Mucosa of stomach (tissue), 1 donor: ENCODE data around the gene MRPL55.

Source experiments
- H3K27me3 ChIP-seq: one replicate; pipeline ENCODE4 v1.7.0; 2013; ENCODE audit warnings: mild to moderate bottlenecking, low read length; ENCODE audit not compliant: control insufficient read depth, insufficient read depth
- H3K36me3 ChIP-seq: one replicate; pipeline ENCODE4 v1.7.0; 2013; ENCODE audit warnings: low read length; ENCODE audit not compliant: control insufficient read depth, insufficient read depth
- H3K4me1 ChIP-seq: one replicate; pipeline ENCODE4 v1.7.0; 2013; ENCODE audit warnings: mild to moderate bottlenecking, low read length; ENCODE audit not compliant: control insufficient read depth, insufficient read depth
- H3K4me3 ChIP-seq: one replicate; pipeline ENCODE4 v1.7.0; 2013; ENCODE audit warnings: low read length
- H3K9ac ChIP-seq: one replicate; pipeline ENCODE4 v1.7.0; 2013; ENCODE audit warnings: mild to moderate bottlenecking, low read length, moderate library complexity
- H3K9me3 ChIP-seq: one replicate; pipeline ENCODE4 v1.7.0; 2013; ENCODE audit warnings: mild to moderate bottlenecking, low read length, moderate library complexity; ENCODE audit not compliant: control insufficient read depth
- donor health status: Pancreatic carcinoma.

The MRPL55 gene

DNA sequence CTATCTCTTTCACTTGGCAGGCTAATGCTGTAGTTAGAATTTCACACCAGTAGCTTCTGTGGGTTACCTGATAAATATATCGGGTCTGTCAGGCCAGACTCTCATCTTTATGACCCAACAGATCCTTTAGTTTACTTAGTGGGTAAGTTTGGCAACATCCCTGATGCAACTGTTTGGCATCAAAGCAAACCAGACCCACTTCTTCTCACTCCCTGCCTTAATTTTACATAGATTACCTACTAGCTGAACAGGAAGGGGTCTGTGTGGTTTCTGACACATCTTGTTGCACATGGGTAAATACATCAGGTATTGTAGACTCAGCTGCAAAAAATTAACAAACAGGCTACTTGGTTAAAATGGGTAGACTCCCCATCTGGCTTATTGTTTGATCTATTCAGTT lies 27.8 kb upstream of the MRPL55 start:
- Histone ChIP-seq H3K27me3 (no peaks in the 10 kb centered on the region), H3K4me1 (peaks cover 15% of the 10 kb centered on the region), H3K9ac (no peak overlapping the region), H3K9me3 (no peaks in the 10 kb centered on the region), H3K4me3 (no peak overlapping the region), H3K36me3 (no peaks in the 10 kb centered on the region)

DNA sequence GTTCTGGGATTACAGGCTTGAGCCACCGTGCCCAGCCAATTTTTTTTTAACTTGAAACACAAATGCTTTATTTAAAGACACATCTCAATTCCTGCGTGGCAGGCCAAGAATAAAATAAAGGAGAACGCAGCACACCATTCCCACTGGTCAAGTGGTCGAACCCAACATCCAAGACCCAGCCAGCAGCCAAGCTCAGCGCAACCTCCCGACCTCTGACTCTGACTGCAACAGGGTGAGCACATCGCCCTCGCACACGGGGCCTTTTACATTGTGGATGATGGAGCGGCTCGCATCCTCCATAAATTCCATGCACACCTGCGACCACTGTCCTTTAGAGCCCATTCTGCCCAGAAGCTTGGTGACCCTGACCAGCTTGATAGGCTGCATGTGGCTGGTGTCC lies 25.5 kb upstream of the MRPL55 start:
- Histone ChIP-seq H3K9ac (no peak overlapping the region), H3K36me3 (no peaks in the 10 kb centered on the region), H3K9me3 (no peaks in the 10 kb centered on the region), H3K27me3 (no peaks in the 10 kb centered on the region), H3K4me3 (no peak overlapping the region), H3K4me1 (peaks cover 10% of the 10 kb centered on the region)

DNA sequence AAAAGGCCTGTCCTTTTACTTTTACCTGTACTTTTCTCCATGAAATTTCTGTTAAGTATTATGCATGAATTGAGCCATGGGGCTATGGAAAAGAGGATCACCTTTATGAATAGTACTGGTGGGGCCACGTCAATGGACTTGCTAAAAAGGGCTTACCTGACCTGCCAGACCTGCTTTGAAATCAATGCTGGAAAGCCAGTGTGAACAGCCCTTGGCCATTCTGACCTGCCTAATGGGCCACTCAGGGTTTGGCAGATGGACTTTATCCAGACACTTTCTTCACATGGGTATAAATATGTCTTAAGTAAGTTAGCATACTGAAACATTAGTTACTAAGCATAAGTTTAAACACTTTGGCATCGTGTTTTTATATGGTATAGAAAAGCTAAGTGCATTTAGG lies 22.7 kb upstream of the MRPL55 start:
- Histone ChIP-seq H3K9me3 (no peaks in the 10 kb centered on the region), H3K4me1 (peaks cover 7% of the 10 kb centered on the region), H3K27me3 (no peaks in the 10 kb centered on the region), H3K9ac (no peak overlapping the region), H3K4me3 (no peak overlapping the region), H3K36me3 (no peaks in the 10 kb centered on the region)

- H3K9ac ChIP-seq = no peak overlapping the region
These were observed 16.1 kb upstream of the MRPL55 start for GRCh38 chr1:228125185-228125584.

GRCh38 chr1:228123505-228123904 lies 14.4 kb upstream of the MRPL55 start:
- Histone ChIP-seq H3K36me3 (no peaks in the 10 kb centered on the region), H3K4me3 (no peak overlapping the region), H3K4me1 (no peaks in the 10 kb centered on the region), H3K9me3 (no peaks in the 10 kb centered on the region), H3K27me3 (no peaks in the 10 kb centered on the region), H3K9ac (no peak overlapping the region)

More at GRCh38 chr1:228125185-228125584, 16.1 kb upstream of the MRPL55 start:
- H3K36me3 ChIP-seq = no peaks in the 10 kb centered on the region
- H3K27me3 ChIP-seq = no peaks in the 10 kb centered on the region
- no peaks in the 10 kb centered on the region for H3K9me3 ChIP-seq
- H3K4me3 ChIP-seq = no peak overlapping the region
- no peaks in the 10 kb centered on the region for H3K4me1 ChIP-seq

DNA sequence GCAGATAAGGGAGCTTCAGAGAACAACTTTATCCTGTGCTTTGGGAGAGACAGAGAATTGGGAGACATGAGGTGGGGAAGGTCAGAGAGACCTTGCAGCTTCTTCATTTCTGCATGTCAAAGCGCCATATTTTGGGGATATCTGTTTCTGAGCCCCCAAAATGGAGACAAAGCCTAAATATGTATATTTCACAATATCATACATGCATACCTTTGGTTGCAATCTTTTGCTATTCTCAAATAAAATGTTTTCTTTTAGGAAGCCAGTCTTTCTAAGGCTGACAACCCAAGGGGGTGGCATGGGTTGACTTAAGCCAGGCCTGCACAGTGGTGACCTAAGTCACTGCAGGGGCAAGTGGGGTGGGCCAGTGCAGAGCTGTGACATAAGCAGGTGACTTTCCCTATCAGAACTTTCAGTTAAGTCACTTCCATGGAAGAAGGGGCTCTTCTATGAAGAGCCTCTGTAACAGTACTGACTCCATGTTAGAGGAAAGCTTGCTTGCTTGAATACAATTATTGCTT lies 13.9 kb upstream of the MRPL55 start:
- no peaks in the 10 kb centered on the region for H3K36me3 ChIP-seq
- H3K4me3 ChIP-seq = no peak overlapping the region
- H3K27me3 ChIP-seq = no peaks in the 10 kb centered on the region
- H3K4me1 ChIP-seq = no peaks in the 10 kb centered on the region
- H3K9me3 ChIP-seq = no peaks in the 10 kb centered on the region
- no peak overlapping the region for H3K9ac ChIP-seq

DNA sequence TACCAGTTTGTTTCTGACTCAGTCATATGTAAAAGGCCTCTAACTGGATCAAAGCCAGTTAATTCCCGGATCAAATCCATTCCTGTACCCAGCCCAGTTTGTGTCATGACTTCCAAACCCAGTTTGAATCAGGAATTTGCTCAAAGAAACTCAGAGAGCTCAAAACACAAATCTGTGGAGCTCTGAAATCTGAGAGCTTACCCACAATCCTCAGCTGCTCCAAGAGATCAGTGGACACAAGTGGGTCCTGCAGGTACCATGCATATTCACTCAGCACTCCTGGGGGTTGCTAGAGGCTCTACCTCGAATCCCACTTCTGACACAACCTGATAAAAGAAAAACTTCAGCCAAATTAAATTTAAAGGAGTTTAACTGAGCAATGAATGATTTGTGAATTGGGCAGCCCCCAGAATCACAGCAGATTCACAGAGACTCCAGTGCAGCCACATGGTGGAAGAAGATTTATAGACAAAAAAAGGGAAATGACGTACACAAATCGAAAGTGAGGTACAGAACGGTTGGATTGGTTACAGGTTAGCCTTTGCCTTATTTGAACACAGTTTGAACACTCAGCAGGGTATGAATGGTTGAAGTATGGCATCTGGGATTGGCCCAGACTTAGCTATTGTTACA lies 11.9 kb upstream of the MRPL55 start:
- no peaks in the 10 kb centered on the region for H3K36me3 ChIP-seq
- no peaks in the 10 kb centered on the region for H3K27me3 ChIP-seq
- no peak overlapping the region for H3K9ac ChIP-seq
- H3K9me3 ChIP-seq = no peaks in the 10 kb centered on the region
- H3K4me1 ChIP-seq = no peaks in the 10 kb centered on the region
- H3K4me3 ChIP-seq = no peak overlapping the region

DNA sequence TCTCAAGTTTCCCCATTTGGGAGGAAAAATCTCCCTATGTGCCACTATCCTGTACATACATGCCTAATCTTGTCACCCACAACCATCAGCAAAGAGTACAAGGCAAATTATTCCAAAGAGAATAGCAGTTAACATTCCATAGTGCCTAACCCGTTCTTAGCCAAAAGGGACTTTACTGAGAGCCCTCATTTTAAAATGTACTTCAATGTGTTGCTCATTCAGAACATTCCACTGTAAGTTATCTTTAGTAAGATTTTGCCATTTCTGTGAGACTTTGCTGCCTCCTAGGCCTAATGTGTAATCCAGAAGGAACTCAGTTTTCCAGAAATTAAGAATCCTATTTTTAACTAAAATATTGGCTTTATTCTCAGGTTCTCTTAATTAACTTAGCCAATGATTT lies 11.3 kb upstream of the MRPL55 start:
- Histone ChIP-seq H3K9me3 (no peaks in the 10 kb centered on the region), H3K27me3 (no peaks in the 10 kb centered on the region), H3K36me3 (no peaks in the 10 kb centered on the region), H3K4me3 (no peak overlapping the region), H3K9ac (no peak overlapping the region), H3K4me1 (no peaks in the 10 kb centered on the region)

- Histone ChIP-seq H3K4me3 (no peak overlapping the region), H3K27me3 (no peaks in the 10 kb centered on the region), H3K4me1 (no peaks in the 10 kb centered on the region), H3K9me3 (no peaks in the 10 kb centered on the region), H3K36me3 (no peaks in the 10 kb centered on the region), H3K9ac (no peak overlapping the region)
These were observed 8.9 kb upstream of the MRPL55 start for GRCh38 chr1:228118040-228118439.

- Histone ChIP-seq H3K9me3 (no peaks in the 10 kb centered on the region), H3K27me3 (no peaks in the 10 kb centered on the region), H3K36me3 (no peaks in the 10 kb centered on the region), H3K9ac (no peak overlapping the region), H3K4me3 (no peak overlapping the region), H3K4me1 (no peaks in the 10 kb centered on the region)
These were observed 8.2 kb upstream of the MRPL55 start for GRCh38 chr1:228117335-228117734.

GRCh38 chr1:228114827-228115226 lies 5.7 kb upstream of the MRPL55 start:
- peaks cover 11% of the 10 kb centered on the region for H3K4me1 ChIP-seq
- no peak overlapping the region for H3K4me3 ChIP-seq
- no peak overlapping the region for H3K9ac ChIP-seq
- H3K36me3 ChIP-seq = no peaks in the 10 kb centered on the region
- H3K9me3 ChIP-seq = no peaks in the 10 kb centered on the region
- no peaks in the 10 kb centered on the region for H3K27me3 ChIP-seq

GRCh38 chr1:228112617-228113016 lies 3.5 kb upstream of the MRPL55 start:
- Histone ChIP-seq H3K27me3 (no peaks in the 10 kb centered on the region), H3K9me3 (no peaks in the 10 kb centered on the region), H3K4me3 (no peak overlapping the region), H3K36me3 (no peaks in the 10 kb centered on the region), H3K9ac (no peak overlapping the region), H3K4me1 (peaks cover 25% of the 10 kb centered on the region)

- no peaks in the 10 kb centered on the region for H3K36me3 ChIP-seq
- peaks cover 25% of the 10 kb centered on the region for H3K4me1 ChIP-seq
- H3K27me3 ChIP-seq = no peaks in the 10 kb centered on the region
- H3K9me3 ChIP-seq = no peaks in the 10 kb centered on the region
- no peak overlapping the region for H3K4me3 ChIP-seq
- no peak overlapping the region for H3K9ac ChIP-seq
These were observed 3.1 kb upstream of the MRPL55 start for GRCh38 chr1:228112167-228112566.
